GM11168 (cell line): ENCODE results near the gene ACTR8.
"Not testable (repeated sequence)": the region's sequence is repeated elsewhere in the genome, so short reads cannot be mapped to it uniquely, and the experiment has no call there.

Source experiments
- in situ Hi-C: fragments of 300-500 bp; cut with MboI; formaldehyde crosslinking; loops from one replicate; pipeline ENCODE4 v1.12.0; 2022; ENCODE audit warnings: low sequenced_read_pairs; ENCODE audit not compliant: unreplicated experiment

The ACTR8 gene

DNA sequence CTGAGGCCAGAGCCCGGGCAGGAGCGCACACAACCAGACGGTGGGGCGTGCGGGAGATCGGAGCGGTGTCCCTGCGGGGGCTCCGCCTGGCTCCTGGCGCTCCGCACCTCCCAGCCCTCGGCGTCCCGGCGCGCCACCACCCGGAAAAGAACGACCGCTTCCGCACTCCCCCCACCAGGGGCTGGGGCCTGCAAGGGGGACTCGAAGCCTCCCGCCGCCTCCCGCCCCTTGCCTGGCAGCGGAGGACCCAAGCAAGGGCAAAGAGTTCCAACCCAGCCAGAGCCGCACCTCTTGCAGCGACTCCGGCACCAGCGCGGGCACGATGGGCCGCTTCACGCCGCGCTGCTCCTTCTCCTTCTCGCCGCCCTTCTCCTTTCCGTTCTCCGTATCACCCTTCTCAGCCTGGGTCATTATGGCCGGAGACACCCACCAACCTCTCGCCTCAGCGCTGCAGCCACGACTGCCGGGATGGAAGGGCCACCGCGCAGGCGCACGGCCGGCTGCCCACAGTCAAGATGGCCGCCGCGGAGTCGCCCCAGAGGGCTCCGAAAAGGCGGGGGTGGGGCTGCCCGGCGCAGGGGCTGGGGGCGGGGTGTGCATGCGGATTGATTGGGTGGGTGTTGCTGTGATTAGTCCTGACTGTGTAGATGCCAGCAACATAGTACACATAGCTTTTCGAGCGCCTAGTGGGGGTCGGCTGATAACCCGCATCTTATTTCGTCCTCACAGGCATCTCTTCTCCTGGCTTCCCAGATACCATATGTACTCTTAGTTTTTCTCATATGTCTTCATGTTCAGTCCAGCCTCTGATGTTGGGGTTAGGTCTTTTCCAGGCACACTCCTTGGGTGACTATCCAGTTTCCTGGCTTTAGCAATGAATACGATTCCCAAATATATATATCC lies at the start of gene ACTR8:
Gene ACTR8 (minus strand): TSS at position 462 of the 903 bp plus-strand sequence. CDS start 51 bp downstream, at position 411.
- in situ Hi-C loops: no loop called here

DNA sequence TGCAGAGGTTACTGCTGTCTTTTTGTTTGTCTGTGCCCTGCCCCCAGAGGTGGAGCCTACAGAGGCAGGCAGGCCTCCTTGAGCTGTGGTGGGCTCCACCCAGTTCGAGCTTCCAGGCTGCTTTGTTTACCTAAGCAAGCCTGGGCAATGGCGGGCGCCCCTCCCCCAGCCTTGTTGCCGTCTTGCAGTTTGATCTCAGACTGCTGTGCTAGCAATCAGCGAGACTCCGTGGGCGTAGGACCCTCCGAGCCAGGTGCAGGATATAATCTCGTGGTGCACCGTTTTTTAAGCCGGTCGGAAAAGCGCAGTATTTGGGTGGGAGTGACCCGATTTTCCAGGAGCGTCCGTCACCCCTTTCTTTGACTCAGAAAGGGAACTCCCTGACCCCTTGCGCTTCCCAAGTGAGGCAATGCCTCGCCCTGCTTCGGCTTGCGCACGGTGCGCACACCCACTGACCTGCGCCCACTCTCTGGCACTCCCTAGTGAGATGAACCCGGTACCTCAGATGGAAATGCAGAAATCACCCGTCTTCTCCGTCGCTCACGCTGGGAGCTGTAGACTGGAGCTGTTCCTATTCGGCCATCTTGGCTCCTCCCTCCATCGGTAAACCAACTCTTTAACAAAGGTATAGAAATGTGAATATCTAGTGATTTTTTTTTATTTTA lies 45.4 kb upstream of the ACTR8 start:
- in situ Hi-C loops: not testable (repeated sequence)

DNA sequence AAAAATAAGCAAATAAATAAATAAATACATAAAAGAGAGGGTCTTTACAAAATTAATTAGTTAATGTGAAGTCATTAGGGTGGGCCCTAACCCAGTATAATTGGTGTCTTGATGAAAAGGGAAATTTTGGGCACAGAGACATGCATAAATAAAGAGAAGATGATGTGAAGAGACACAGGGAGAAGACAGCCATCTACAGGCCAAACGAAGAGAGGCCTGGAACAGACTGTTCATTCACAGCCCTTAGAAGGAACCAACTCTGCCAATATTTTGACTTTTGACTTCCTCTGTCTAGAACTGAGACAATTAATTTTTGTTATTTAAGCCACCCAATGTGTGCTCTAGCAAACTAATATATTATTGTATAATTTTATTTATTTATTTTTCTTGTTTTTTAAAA lies 39.3 kb upstream of the ACTR8 start:
- in situ Hi-C loops: no loop called here

DNA sequence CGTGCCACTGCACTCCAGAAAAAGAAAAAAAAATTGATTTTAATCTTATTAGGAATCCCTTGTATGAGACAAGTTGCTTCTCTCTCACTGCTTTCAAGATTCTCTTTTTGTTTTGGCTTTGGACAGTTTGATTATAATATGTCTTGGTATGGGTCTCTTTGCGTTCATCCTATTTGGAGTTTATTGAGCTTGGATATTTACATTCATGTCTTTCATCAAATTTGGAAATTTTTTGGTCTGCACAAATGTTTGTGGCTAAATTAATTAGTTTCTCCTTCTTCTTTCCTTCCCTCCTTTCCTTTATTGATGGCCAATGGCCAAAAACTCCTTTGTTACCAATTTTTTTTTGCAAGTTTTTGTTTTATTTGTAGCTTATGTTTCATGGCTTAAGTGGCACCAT lies 37.8 kb upstream of the ACTR8 start:
- in situ Hi-C loops: no loop called here

DNA sequence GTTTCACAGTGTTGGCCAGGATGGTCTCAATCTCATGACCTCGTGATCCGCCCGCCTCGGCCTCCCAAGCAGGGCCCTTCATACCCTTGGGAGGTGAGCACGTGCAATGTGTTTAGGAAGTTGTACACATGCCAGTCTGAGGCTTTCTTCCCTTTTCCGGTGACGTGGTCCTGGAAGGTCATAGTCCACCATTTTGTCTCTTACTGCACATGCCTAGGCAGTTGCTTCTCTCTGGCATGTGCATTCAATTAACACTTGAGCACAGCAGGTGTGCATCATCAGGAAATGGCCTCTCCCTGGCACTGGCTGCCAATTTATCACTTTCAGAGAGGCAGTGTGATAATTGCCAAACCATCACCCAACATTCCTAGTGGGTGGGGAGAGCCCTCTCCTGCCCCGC lies 31.4 kb upstream of the ACTR8 start:
- in situ Hi-C loops: no loop called here

- in situ Hi-C loops: no loop called here
These were observed 20.8 kb upstream of the ACTR8 start for GRCh38 chr3:53902711-53903110.

DNA sequence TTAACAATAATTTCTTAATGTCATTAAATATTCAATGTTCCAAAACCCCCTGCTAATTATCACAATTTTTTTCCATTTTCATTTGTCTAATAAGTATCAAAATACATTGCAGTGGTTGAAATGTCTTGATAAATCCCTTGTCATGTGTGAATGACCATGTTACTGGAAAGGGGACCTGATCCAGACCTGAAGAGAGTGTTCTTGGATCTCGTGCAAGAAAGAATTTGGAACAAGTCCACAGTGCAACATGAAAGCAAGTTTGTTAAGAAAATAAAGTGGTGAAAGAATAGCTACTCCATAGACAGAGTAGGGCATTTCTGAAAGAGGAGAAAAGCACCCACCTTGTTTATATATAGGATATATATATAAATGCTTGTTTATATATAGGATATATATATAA lies 20.1 kb upstream of the ACTR8 start:
- in situ Hi-C loops: no loop called here

GRCh38 chr3:53900666-53901331 lies 18.8 kb upstream of the ACTR8 start:
- in situ Hi-C loops: no loop called here

DNA sequence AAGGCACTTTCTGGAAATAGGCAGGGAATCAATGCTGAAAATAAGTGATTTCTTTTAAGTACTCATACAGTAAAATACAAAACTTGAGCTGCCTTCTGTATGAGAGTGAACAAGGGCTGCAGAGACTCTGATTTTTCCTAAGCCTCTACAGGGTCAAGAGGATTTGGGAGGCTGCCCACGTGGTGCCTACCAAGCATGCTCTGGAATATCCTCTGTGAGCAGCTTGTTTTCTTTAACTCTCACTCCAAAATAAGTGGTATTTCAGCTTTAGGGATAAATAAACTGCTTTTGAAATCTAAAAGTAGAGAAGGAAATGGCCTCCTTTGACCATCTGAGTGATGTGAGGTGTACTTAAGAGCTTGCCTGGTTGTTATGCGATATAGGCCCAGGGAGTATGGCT lies 17.8 kb upstream of the ACTR8 start:
- in situ Hi-C loops: no loop called here

DNA sequence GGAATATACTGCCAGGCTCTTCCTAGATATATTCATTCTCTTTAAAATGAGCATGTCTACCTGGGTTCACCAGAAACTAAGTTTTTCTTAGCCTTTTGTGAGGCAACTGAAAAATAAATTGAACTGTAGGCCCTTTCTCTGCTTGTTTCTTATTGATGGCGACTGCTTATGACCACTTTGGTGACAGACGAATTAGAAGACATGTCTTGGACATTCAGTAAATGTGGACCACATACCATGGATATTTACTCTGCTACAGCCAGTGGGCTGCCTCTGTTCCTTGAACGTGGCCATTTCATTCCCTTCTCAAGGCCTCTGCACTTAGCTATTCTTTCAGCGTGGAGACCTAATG lies 10.3 kb upstream of the ACTR8 start:
- in situ Hi-C loops: no loop called here

- in situ Hi-C loops: no loop called here
These were observed 9.7 kb upstream of the ACTR8 start, which contains the start of gene SELENOK for GRCh38 chr3:53891497-53892285. Gene SELENOK, minus strand, starts transcription at chr3:53891859.

GRCh38 chr3:53890726-53891475 lies 8.9 kb upstream of the ACTR8 start:
- in situ Hi-C loops: no loop called here

DNA sequence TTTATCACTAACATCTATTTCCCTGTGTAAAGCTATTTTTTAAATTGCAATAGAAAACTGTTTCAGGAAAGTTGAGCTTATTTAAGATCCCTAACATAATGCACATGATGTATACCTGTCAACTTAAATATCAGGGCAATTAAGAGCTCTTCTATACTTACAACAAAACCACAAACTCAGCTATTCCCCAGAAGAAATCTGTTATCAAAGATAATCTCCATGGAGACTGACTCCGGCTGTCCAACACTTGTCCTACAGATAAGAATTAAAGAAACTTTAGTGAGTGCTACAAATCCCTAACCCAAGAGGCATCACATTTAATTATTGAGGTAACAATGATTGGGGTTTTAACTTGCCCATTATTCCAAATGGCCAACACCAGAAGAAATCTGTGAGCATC lies 6.3 kb upstream of the ACTR8 start:
- in situ Hi-C loops: no loop called here

DNA sequence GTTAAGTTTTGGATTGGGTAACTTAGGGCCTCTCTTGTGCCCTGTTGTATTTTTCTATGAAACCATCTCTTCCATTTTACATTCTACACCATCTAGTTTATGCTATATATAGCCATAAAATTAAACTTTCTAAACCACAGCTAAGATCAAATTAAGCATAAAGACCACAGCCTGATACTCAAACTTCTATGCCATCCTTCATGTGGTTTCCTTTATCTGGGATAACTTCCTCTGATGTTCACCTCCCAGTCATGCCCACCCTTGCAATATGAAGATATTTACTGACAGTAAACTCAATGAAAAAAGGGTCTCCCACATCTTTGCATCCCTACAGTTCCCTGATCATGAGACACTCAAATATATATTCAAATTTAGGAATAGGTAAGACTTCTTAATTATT lies 5.5 kb upstream of the ACTR8 start:
- in situ Hi-C loops: no loop called here

- in situ Hi-C loops: no loop called here
These were observed 3.3 kb upstream of the ACTR8 start for GRCh38 chr3:53885239-53885638.

DNA sequence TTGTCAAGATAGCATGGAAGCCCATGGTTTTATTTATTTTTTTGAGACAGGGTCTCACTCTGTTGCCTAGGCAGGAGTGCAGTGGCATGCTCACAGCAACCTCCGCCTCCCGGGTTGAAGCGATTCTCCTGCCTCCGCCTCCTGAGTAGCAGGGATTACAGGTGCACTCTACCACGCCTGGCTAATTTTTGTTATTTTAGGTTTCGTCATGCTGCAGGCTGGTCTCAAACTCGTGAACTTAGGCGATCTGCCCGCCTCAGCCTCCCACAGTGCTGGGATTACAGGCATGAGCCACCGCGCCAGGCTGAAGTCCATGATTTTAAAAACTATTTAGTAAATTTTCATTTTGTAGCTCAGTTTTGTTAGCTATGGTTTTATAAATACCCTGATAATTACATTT lies 2.7 kb upstream of the ACTR8 start:
- in situ Hi-C loops: no loop called here

- in situ Hi-C loops: no loop called here
These were observed 1.1 kb upstream of the ACTR8 start for GRCh38 chr3:53883008-53883407.

- in situ Hi-C loops: no loop called here
These were observed 1.3 kb downstream of the ACTR8 start for GRCh38 chr3:53880396-53881345.
